ENCODE data around the gene B4GALT6.

- no peak for TF ChIP-seq POLR2A (IDR thresholded peaks at IDR 0.05)
- TF ChIP-seq CTCF (IDR thresholded peaks at IDR 0.05): no peak
Observed at GRCh38 chr18:31637445-31637844, 46.9 kb downstream of the B4GALT6 start.

Measured in uterus (tissue), 2 donors.